ENCODE results near the gene TMEM201. TPM values are rescaled to one million over a fixed set of nuclear protein-coding genes. Genes with fewer than 3 reads are reported as not detected.

Gene TMEM201
- total and polyA plus RNA-seq, 4 donors = 4.5 to 10.8 (median 5.8) TPM

GRCh38 chr1:9590201-9590600, 1.5 kb downstream of the TMEM201 start:
- H3K9ac ChIP-seq (ENCODE audit: insufficient read depth in 1 of 2, low read length in 2 of 2) = peak overlapping the region in 1 of 2 donors; percentile 68
- no peak overlapping the region for H3K4me3 ChIP-seq
- ATAC-seq (ENCODE audit: insufficient read depth, low FRiP score) (no peak), DNase-seq (no peak)
- no peak overlapping the region for H3K27ac ChIP-seq (ENCODE audit: low read depth in 1 of 2, low read length in 1 of 2)
- peaks cover 13 to 48% (median 26%) of the 10 kb centered on the region in 5 donors for H3K4me1 ChIP-seq (ENCODE audit: control insufficient read depth in 5 of 5, insufficient read depth in 5 of 5, low read length in 5 of 5)
- no peaks in the 10 kb centered on the region for H3K9me3 ChIP-seq (ENCODE audit: control insufficient read depth in 4 of 4, insufficient read depth in 3 of 4, low read length in 3 of 4)
- 78 to 82% methylated on average over 7 of the region's 7 CpGs for WGBS, 2 donors
- TF ChIP-seq, protein P1, sequence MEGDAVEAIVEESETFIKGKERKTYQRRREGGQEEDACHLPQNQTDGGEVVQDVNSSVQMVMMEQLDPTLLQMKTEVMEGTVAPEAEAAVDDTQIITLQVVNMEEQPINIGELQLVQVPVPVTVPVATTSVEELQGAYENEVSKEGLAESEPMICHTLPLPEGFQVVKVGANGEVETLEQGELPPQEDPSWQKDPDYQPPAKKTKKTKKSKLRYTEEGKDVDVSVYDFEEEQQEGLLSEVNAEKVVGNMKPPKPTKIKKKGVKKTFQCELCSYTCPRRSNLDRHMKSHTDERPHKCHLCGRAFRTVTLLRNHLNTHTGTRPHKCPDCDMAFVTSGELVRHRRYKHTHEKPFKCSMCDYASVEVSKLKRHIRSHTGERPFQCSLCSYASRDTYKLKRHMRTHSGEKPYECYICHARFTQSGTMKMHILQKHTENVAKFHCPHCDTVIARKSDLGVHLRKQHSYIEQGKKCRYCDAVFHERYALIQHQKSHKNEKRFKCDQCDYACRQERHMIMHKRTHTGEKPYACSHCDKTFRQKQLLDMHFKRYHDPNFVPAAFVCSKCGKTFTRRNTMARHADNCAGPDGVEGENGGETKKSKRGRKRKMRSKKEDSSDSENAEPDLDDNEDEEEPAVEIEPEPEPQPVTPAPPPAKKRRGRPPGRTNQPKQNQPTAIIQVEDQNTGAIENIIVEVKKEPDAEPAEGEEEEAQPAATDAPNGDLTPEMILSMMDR (IDR thresholded peaks at IDR 0.05; ENCODE audit: control extremely low read depth, extremely low read depth) = no peak
- no peaks in the 10 kb centered on the region for H3K27me3 ChIP-seq (ENCODE audit: control insufficient read depth in 3 of 3, insufficient read depth in 3 of 3, low read length in 2 of 3)
- peaks cover 0 to 2% (median 0%) of the 10 kb centered on the region in 4 donors for H3K36me3 ChIP-seq (ENCODE audit: control insufficient read depth in 4 of 4, insufficient read depth in 4 of 4, low read length in 4 of 4)

GRCh38 chr1:9590945-9591668, 2.4 kb downstream of the TMEM201 start:
- H3K27me3 ChIP-seq (ENCODE audit: control insufficient read depth in 3 of 3, insufficient read depth in 3 of 3, low read length in 2 of 3) = no peaks in the 10 kb centered on the region
- 82 to 86% methylated on average over 19 of the region's 19 CpGs for WGBS, 2 donors
- H3K4me3 ChIP-seq = no peak overlapping the region
- TF ChIP-seq, protein P1 (IDR thresholded peaks at IDR 0.05; ENCODE audit: control extremely low read depth, extremely low read depth) = no peak
- H3K36me3 ChIP-seq (ENCODE audit: control insufficient read depth in 4 of 4, insufficient read depth in 4 of 4, low read length in 4 of 4) = no peaks in the 10 kb centered on the region
- ATAC-seq (ENCODE audit: insufficient read depth, low FRiP score) (no peak), DNase-seq (no peak)
- no peak overlapping the region for H3K9ac ChIP-seq (ENCODE audit: insufficient read depth in 1 of 2, low read length in 2 of 2)
- H3K9me3 ChIP-seq (ENCODE audit: control insufficient read depth in 4 of 4, insufficient read depth in 3 of 4, low read length in 3 of 4) = no peaks in the 10 kb centered on the region
- no peak overlapping the region for H3K27ac ChIP-seq (ENCODE audit: low read depth in 1 of 2, low read length in 1 of 2)
- H3K4me1 ChIP-seq (ENCODE audit: control insufficient read depth in 5 of 5, insufficient read depth in 5 of 5, low read length in 5 of 5) = peaks cover 14 to 55% (median 26%) of the 10 kb centered on the region in 5 donors

GRCh38 chr1:9591669-9592509, 3.2 kb downstream of the TMEM201 start:
- no peaks in the 10 kb centered on the region for H3K27me3 ChIP-seq (ENCODE audit: control insufficient read depth in 3 of 3, insufficient read depth in 3 of 3, low read length in 2 of 3)
- no peak overlapping the region for H3K27ac ChIP-seq (ENCODE audit: low read depth in 1 of 2, low read length in 1 of 2)
- 79 to 81% methylated on average over 22 of the region's 22 CpGs for WGBS, 2 donors
- TF ChIP-seq, protein P1 (IDR thresholded peaks at IDR 0.05; ENCODE audit: control extremely low read depth, extremely low read depth) = no peak
- peaks cover 17 to 62% (median 28%) of the 10 kb centered on the region in 5 donors for H3K4me1 ChIP-seq (ENCODE audit: control insufficient read depth in 5 of 5, insufficient read depth in 5 of 5, low read length in 5 of 5)
- H3K9me3 ChIP-seq (ENCODE audit: control insufficient read depth in 4 of 4, insufficient read depth in 3 of 4, low read length in 3 of 4) = no peaks in the 10 kb centered on the region
- H3K36me3 ChIP-seq (ENCODE audit: control insufficient read depth in 4 of 4, insufficient read depth in 4 of 4, low read length in 4 of 4) = no peaks in the 10 kb centered on the region
- no peak overlapping the region for H3K4me3 ChIP-seq
- no peak for ATAC-seq (ENCODE audit: insufficient read depth, low FRiP score)
- H3K9ac ChIP-seq (ENCODE audit: insufficient read depth in 1 of 2, low read length in 2 of 2) = no peak overlapping the region
- no peak for DNase-seq
